Muscle layer of duodenum (tissue), 2 donors: ENCODE data around the gene ZNF888.
"Not testable (repeated sequence)": the region's sequence is repeated elsewhere in the genome, so short reads cannot be mapped to it uniquely, and the experiment has no call there.

Experiments
- H3K27ac ChIP-seq: one replicate; pipeline ENCODE4 v1.7.0; 2013; ENCODE audit warnings: mild to moderate bottlenecking, low read length
- H3K27me3 ChIP-seq: one replicate; pipeline ENCODE4 v1.7.0; 2013; ENCODE audit warnings: low read depth, mild to moderate bottlenecking, control low read depth, low read length
- H3K36me3 ChIP-seq, 2 donors: one replicate each; pipeline ENCODE4 v1.7.0; 2013; ENCODE audit warnings: low read length in 2 of 2, control low read depth in 1 of 2, mild to moderate bottlenecking in 1 of 2; ENCODE audit not compliant: insufficient read depth in 2 of 2, control insufficient read depth in 1 of 2
- H3K4me1 ChIP-seq, 2 donors: one replicate each; pipeline ENCODE4 v1.7.0; 2013; ENCODE audit warnings: low read length in 2 of 2, mild to moderate bottlenecking in 2 of 2, control low read depth in 1 of 2, moderate library complexity in 1 of 2; ENCODE audit not compliant: insufficient read depth in 2 of 2, control insufficient read depth in 1 of 2
- H3K4me3 ChIP-seq, 2 donors: one replicate each; pipeline ENCODE4 v1.7.0; 2013; ENCODE audit warnings: low read length in 2 of 2, low read depth in 1 of 2, mild to moderate bottlenecking in 1 of 2
- H3K9me3 ChIP-seq, 2 donors: one replicate each; pipeline ENCODE4 v1.7.0; 2013; ENCODE audit warnings: low read length in 2 of 2, control low read depth in 1 of 2, mild to moderate bottlenecking in 1 of 2; ENCODE audit not compliant: control insufficient read depth in 1 of 2
- donor health status: healthy.

ZNF888 gene

DNA sequence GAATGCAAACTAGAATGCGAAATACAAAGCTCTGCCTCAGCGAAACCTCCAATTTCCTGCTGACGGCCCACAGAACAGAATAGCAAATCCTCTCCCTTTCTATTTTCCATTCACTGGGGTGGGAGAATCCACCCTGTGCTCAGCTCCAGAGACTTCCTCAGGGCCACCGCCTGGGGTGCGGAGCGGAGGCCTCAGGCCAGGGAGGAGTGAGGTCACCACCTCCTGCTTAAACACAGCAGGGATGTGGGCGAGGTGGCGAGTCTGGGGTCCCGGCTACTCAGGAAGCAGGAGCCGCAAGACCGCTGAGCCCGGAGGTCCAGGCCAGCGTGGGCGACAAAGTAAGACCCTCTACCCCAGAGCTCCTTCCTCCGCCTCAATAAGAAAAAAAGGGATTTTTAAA lies 25.1 kb downstream of the ZNF888 start:
- Histone ChIP-seq H3K9me3 (no peaks in the 10 kb centered on the region), H3K4me3 (peak overlapping the region; percentile 92 to 94), H3K36me3 (peaks cover 0 to 4% of the 10 kb centered on the region in 2 donors), H3K27ac (peak overlapping the region; percentile 58), H3K4me1 (peaks cover 0 to 7% of the 10 kb centered on the region in 2 donors), H3K27me3 (no peaks in the 10 kb centered on the region)

DNA sequence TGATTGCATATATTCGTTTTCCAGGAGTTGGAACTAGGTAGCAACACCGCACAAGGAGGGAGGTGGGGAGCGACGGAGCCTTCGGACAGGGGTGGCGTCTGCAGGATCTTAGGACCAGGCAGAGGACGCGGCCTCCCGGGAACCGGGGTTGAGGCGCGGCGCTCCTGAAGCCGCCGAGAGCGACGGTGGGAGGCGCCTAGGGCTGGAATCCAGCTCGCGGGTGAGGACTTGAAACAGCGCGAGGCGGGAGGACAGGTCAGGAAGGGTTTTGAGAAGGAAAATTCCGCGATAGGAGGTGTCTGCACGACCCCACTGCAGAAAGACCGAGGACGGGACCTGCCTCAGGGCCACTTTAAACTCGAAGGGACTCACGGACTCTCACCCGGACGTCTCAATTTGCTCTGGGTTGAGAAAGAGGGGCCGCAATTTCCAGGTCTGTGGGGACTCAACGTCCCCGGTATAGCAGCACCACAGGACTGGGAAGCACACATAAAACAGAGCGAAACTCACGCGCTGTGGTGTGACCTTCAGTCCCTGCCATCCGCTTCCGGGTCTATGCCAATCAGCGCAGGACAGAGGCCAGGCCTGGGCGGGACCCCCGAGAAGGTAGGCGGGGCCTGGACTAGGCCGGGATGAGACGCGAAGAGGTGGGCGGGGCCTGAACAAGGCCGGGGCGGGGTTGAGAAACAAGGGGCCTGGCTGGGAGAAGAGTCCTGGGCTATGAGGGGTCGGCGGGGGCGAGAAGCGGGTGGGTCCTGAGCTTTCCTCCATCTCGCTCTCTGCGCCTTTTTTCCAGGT lies 25.9 kb downstream of the ZNF888 start, which contains the start of gene ZNF320:
Gene ZNF320, minus strand, starts transcription at position 498 of the 798 bp plus-strand sequence. CDS start 7,380 bp downstream, outside the sequence.
- Histone ChIP-seq H3K4me1 (peaks cover 0 to 7% of the 10 kb centered on the region in 2 donors), H3K4me3 (peak within 1 kb of the TSS; percentile 92 to 94), H3K36me3 (peaks cover 0 to 4% of the 10 kb centered on the region in 2 donors), H3K27me3 (no peaks in the 10 kb centered on the region), H3K9me3 (no peaks in the 10 kb centered on the region), H3K27ac (peak within 1 kb of the TSS; percentile 98)

DNA sequence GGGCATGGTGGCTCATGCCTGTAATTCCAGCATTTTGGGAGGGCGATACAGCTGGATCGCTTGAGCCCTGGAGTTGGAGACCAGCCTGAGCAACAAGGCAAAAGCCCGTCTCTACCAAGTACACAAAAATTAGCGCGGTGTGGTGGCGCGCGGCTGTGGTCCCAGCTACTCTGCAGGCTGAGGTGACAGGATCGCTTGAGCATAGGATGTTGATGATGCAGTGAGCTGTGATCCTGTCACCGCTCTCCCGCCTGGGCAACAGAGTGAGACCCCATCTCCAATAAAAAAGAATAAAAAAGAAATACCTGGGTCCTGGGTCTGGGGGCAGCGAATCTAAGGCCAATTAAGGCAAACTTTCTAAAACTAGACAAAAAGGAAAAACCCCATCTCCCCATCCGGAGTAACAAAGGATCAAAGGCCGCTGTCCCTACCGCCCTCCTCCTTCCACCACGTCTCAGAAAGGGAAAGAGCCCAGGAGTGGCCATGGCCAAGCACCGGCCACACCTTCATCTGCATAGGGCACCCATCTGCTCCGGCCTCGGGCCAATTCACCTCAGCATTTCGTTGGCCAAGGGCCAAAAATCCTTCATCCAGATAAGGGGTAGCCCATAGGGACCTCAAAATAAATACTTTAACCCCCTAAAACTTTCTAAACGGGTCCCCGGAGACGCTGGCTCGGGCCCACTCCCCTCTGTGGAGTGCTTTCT lies 26.6 kb downstream of the ZNF888 start:
- H3K9me3 ChIP-seq, result no peaks in the 10 kb centered on the region
- peaks cover 0 to 7% of the 10 kb centered on the region in 2 donors for H3K4me1 ChIP-seq
- peaks cover 0 to 4% of the 10 kb centered on the region in 2 donors for H3K36me3 ChIP-seq
- peak overlapping the region; percentile 92 to 94 for H3K4me3 ChIP-seq
- peak overlapping the region; percentile 98 for H3K27ac ChIP-seq
- H3K27me3 ChIP-seq, result no peaks in the 10 kb centered on the region

DNA sequence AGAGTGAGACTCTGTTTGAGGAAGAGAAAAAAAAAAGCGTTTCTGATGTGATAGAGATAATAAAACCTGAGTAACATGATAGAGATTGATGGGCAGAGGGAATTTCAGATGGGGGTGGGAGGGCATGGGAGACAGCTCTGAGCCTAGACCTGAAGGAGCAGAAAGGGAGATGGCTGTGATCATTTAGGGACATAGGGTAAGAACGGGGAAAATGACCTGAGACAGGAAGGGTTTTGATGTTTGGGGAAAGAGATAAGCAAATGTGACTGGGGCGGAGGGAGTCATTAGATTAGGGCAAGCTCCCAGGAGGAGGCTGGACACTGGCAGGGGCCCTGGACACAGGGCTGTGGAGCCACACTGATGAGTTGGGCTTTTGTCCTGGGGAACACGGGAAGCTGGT lies 31.9 kb downstream of the ZNF888 start:
- Histone ChIP-seq H3K27me3 (no peaks in the 10 kb centered on the region), H3K9me3 (no peaks in the 10 kb centered on the region), H3K27ac (no peak overlapping the region), H3K4me3 (no peak overlapping the region), H3K4me1 (peaks cover 0 to 1% of the 10 kb centered on the region in 2 donors), H3K36me3 (peaks cover 0 to 32% of the 10 kb centered on the region in 2 donors)

DNA sequence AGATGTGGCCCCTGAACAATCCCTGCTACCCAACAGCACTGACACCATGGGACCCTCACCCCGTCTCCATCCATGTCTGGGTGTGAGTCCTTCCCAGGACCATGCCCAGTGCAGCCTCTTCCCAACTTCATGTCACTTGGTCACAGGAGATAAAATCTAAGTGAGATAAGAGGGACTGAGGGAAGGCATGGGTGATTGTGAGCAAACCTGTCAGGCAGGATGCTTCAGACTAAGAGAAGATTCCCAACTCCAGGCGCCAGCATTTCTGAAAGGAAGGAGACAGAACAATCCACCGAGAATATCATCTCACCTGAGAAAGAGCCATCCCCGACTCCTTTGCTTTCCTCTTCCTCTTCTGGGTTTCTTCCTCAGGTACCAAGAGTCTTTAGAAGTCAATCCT lies 33.3 kb downstream of the ZNF888 start:
- H3K4me3 ChIP-seq, result no peak overlapping the region
- H3K4me1 ChIP-seq, result no peaks in the 10 kb centered on the region
- H3K9me3 ChIP-seq, result no peaks in the 10 kb centered on the region
- H3K27ac ChIP-seq, result no peak overlapping the region
- H3K36me3 ChIP-seq, result peaks cover 2 to 39% of the 10 kb centered on the region in 2 donors
- no peaks in the 10 kb centered on the region for H3K27me3 ChIP-seq

DNA sequence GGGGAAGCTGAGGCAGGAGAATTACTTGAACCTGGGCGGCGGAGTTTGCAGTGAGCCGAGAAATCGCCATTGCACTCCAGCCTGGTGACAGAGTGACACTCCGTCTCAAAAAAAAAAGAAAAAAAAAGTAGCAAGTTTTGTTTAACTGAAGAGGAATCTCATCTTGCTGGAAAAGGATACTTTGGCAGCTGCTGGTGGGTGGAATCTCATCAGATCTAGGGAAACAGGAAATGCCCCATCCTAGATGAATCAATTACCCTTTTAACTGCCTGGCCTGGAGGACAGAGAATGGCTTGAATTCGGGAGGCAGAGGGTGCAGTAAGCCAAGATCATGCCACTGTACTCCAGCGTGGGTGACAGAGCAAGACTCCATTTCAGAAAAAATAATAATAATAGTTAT lies 34.2 kb downstream of the ZNF888 start:
- H3K27me3 ChIP-seq, result no peaks in the 10 kb centered on the region
- no peak overlapping the region for H3K4me3 ChIP-seq
- no peaks in the 10 kb centered on the region for H3K9me3 ChIP-seq
- no peak overlapping the region for H3K27ac ChIP-seq
- H3K4me1 ChIP-seq, result no peaks in the 10 kb centered on the region
- peaks cover 9 to 47% of the 10 kb centered on the region in 2 donors for H3K36me3 ChIP-seq

DNA sequence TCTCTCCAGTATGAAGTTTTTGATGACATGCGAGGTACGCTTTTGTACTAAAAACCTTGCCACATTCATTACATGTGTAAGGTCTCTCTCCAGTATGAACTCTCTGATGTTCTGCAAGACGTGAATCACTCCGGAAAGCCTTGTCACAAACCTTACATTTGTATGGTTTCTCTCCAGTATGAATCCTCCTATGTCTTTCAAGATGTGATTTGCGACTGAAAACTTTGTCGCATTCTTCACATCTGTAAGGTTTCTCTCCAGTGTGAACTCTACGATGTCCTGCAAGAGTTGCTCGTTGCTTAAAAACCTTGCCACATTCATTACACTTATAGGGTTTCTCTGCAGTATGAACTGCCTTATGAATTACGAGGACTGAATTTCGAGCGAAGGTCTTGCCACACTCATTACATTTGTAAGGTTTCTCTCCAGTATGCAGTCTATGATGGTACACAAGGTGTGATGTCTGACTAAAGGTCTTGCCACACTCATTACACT lies 42.3 kb downstream of the ZNF888 start:
- no peak overlapping the region for H3K4me3 ChIP-seq
- H3K36me3 ChIP-seq, result peaks cover 36 to 73% of the 10 kb centered on the region in 2 donors
- no peaks in the 10 kb centered on the region for H3K27me3 ChIP-seq
- no peak overlapping the region for H3K27ac ChIP-seq
- peaks cover 15 to 22% of the 10 kb centered on the region in 2 donors for H3K9me3 ChIP-seq
- no peaks in the 10 kb centered on the region for H3K4me1 ChIP-seq

DNA sequence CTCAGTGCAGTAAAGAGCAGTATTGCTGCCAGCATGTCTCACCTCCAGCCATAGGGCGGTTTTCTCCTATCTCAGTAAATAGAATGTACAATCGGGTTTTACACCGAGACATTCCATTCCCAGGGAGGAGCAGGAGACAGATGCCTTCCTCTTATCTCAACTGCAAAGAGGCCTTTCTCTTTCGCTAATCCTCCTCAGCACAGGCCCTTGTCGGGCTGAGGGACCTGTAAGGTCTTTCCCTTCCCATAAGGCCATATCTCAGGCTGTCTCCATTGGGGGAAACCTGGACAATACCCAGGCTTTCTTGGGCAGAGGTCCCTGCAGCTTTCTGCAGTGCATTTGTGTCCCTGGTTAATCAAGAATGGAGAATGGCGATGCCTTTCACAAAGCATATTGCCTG lies 50.2 kb downstream of the ZNF888 start:
- not testable (repeated sequence) for H3K27ac ChIP-seq

DNA sequence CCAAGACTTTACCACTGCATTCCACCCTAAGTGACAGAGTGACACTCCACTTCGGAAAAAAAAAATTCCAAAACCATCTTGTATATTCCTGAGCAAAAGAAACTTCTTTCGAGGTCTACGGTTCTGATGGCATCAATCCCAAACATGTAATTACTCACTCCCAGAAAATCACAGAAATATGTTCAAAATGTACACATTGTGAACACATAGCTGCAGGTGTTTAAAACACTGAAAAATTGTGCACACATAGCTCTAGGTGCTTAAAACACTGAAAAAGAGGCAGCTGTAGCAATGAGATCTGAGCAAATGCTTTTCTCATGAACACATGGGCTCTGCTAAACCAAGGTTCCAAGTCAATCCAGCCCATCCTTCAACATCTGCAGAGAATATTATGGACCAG lies 51.8 kb downstream of the ZNF888 start:
- H3K4me1 ChIP-seq, result no peaks in the 10 kb centered on the region
- H3K36me3 ChIP-seq, result no peaks in the 10 kb centered on the region
- no peaks in the 10 kb centered on the region for H3K9me3 ChIP-seq
- no peak overlapping the region for H3K4me3 ChIP-seq
- no peak overlapping the region for H3K27ac ChIP-seq
- no peaks in the 10 kb centered on the region for H3K27me3 ChIP-seq

More for the DNA sequence above, 50.2 kb downstream of the ZNF888 start:
- not testable (repeated sequence) for H3K4me1 ChIP-seq, H3K9me3 ChIP-seq, H3K4me3 ChIP-seq, H3K27me3 ChIP-seq, H3K36me3 ChIP-seq

DNA sequence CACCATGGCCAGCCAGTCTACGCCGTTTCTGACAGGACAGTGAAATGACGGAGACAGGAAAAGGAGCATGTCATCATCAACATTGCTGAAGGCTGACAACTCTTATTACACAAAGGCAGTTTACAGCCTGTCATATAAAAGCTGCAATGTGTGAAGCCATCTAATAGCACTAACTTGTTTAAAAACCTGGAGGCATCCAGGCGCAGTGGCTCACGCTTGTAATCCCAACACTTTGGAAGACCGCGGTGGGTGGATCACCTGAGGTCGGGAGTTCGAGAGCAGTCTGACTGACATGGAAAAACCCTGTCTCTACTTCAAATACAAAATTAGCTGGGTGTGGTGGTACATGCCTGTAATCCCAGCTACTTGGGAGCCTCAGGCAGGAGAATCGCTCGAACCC lies 55.2 kb downstream of the ZNF888 start:
- H3K36me3 ChIP-seq, H3K9me3 ChIP-seq, H3K27ac ChIP-seq, H3K4me3 ChIP-seq, H3K4me1 ChIP-seq, H3K27me3 ChIP-seq: not testable (repeated sequence)

DNA sequence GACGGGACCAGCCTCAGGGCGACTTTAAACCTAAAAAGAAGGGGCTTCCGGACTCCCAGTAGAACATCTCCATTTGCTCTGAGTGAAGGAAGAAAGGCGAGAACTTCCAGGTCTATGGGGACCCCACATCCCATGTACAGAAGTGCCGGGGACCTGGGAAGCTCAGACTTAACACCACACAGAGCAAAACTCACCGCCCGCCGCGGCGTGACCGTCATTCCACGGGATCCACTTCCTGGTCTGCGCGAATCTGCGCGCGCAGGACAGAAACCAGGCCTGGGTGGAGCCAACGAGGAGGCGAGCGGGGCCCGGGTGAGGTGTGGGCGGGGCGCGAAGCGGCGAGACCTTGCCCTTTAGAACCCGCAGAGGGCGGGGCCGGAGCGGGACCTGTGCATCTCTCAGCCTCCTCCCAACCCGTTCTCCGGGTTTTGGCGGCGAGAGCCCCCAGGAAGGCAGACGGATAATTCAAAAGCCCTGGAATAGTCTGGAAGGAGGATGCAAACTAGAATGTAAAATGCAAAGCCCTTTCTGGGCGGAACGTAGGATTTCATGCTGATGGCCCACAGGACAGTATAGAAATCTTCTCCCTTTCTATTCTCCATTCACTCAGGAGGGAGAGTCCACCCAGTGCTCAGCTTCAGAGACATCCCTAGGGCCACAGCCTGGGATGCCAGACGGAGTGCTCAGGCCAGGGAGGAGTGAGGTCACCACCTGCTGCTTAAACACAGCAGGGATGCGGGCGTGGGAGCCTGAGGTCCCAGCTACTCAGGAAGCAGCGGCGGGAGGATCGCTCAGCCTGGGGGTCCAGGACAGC lies 65.6 kb downstream of the ZNF888 start, which contains the start of gene ZNF468:
Gene ZNF468, minus strand, starts transcription at position 242 of the 814 bp plus-strand sequence. CDS start 3,347 bp downstream, outside the sequence.
- peak within 1 kb of the TSS; percentile 67 for H3K27ac ChIP-seq
- peaks cover 0 to 15% of the 10 kb centered on the region in 2 donors for H3K36me3 ChIP-seq
- H3K9me3 ChIP-seq, H3K27me3 ChIP-seq, H3K4me1 ChIP-seq: not testable (repeated sequence)
- H3K4me3 ChIP-seq, result peak within 1 kb of the TSS; percentile 70 to 75
